ENCODE data around the gene ALDH16A1. TPM values are rescaled to one million over a fixed set of nuclear protein-coding genes. Genes with fewer than 3 reads are reported as not detected.
A peak's percentile ranks its signal among the peaks of the same experiment; 100 is the strongest.

The ALDH16A1 gene
- total and polyA plus RNA-seq, 2 donors (not counting 1 experiment from before 2014, with no cell fraction given), result 65.8 to 105 TPM

- Histone ChIP-seq H3K79me2 (ENCODE audit: control insufficient read depth, insufficient read depth, low read length) (no peaks in the 10 kb centered on the region), H3K27ac (ENCODE audit: low read length in 2 of 2) (no peak overlapping the region), H4K20me1 (ENCODE audit: control insufficient read depth, insufficient read depth, low read length, poor library complexity, severe bottlenecking) (no peaks in the 10 kb centered on the region), H3K4me2 (replicated peaks; ENCODE audit: low read depth, low read length, poor library complexity, severe bottlenecking) (peak overlapping the region; percentile 61), H3K4me1 (ENCODE audit: control insufficient read depth in 2 of 2, insufficient read depth in 2 of 2, low read length in 2 of 2) (peaks cover 51 to 54% of the 10 kb centered on the region in 2 donors), H3K9me3 (ENCODE audit: control extremely low read depth in 1 of 3, control insufficient read depth in 2 of 3, insufficient read depth in 1 of 3, low read length in 2 of 3) (peaks cover 0 to 71% (median 4%) of the 10 kb centered on the region in 3 donors), H3K36me3 (replicated peaks in 1 of 2; ENCODE audit: control extremely low read depth in 1 of 2, control insufficient read depth in 1 of 2, extremely low read depth in 1 of 2, insufficient read depth in 2 of 2, low read length in 1 of 2) (no peaks in the 10 kb centered on the region), H3K4me3 (ENCODE audit: control extremely low read depth in 1 of 5, extremely low read depth in 1 of 5, insufficient read depth in 1 of 5, low read depth in 2 of 5, low read length in 4 of 5) (no peak overlapping the region), H3K27me3 (replicated peaks in 1 of 4; ENCODE audit: control extremely low read depth in 1 of 4, control insufficient read depth in 3 of 4, insufficient read depth in 4 of 4, low read length in 3 of 4) (peaks cover 0 to 99% (median 64%) of the 10 kb centered on the region in 4 experiments), H2AFZ (ENCODE audit: insufficient read depth, low read depth, low read length, poor library complexity, severe bottlenecking) (peak overlapping the region; percentile 33), H3K9ac (ENCODE audit: low read length) (no peak overlapping the region)
- ChIA-PET POLR2A (interaction anchor here (0.6 kb wide), 2 partner anchors 48 to 106 kb away, joined by 5 to 6 read pairs; no protein-coding TSS in a partner anchor), CTCF (interaction anchor here (0.5 to 1.3 kb wide), 3 partner anchors 12 to 211 kb away, joined by 3 to 5 read pairs (median 3); no protein-coding TSS in a partner anchor)
- H3K4me1 Mint-ChIP-seq, result peaks cover 52% of the 10 kb centered on the region
- peaks cover 72% of the 10 kb centered on the region for H3K27me3 Mint-ChIP-seq
- peak; percentile 64 for ATAC-seq (ENCODE audit: low read depth)
- peak; percentile 55 for DNase-seq
- intact Hi-C loops (cut with micrococcal nuclease), result no loop called here
- TF ChIP-seq CTCF (IDR thresholded peaks at IDR 0.05) (no peak), EZH2 (IDR thresholded peaks at IDR 0.05; ENCODE audit: borderline replicate concordance, insufficient read depth, low read depth, low read length, poor library complexity, severe bottlenecking) (no peak)
- 14% methylated on average over 63 of the region's 63 CpGs for WGBS (ENCODE audit: insufficient coverage)
- H3K27ac Mint-ChIP-seq, result peak overlapping the region; percentile 56
- H3K4me3 Mint-ChIP-seq, result peak overlapping the region; percentile 18
- H3K9me3 Mint-ChIP-seq (ENCODE audit: insufficient read depth), result no peaks in the 10 kb centered on the region
Observed at GRCh38 chr19:49432141-49433073, 20.6 kb upstream of the ALDH16A1 start.

Data from B cell (primary cell).